ENCODE data around the gene PTGIS. TPM values are rescaled to one million over a fixed set of nuclear protein-coding genes. Genes with fewer than 3 reads are reported as not detected.
"Not testable (repeated sequence)": the region's sequence is repeated elsewhere in the genome, so short reads cannot be mapped to it uniquely, and the experiment has no call there.

PTGIS gene
- total RNA-seq, 2 experiments from 2014 or later = not detected

DNA sequence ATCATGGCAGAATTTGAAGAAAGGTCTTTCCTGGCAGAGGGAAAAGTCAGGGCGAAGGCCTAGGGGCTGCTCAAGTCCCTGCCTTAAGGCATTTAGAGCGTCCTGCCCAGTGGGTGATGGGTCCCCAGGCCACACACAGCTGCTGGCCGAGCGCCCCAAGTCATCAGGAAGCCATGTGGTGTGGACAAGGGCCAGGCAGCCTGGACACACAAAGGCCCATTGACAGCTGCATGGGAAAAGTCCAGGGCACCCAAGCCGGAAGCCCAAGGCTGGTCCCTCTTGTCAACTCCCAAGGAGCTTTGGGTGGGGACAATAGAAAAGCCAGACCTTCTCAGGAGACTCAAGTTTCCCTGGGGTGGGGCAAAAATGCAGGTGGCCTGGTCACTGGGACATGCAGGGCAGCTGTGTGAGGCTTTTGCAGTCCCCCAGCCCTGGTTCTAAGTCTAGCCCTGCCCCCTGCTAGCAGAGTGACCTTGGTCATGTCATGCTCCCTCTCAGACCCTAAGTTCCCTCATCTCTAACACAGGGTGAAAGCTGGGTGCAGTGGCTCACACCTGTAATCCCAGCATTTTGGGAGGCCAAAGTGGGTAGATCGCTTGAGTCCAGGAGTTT, 44.3 kb upstream of the PTGIS start:
- ChIA-PET CTCF (ENCODE audit: unreplicated experiment) (interaction anchor here (0.9 to 1.4 kb wide), 2 partner anchors 275 to 284 kb away, joined by 3 to 4 read pairs; no protein-coding TSS in a partner anchor), POLR2A (interaction anchor here (0.6 to 1.2 kb wide), 2 partner anchors 17 to 183 kb away, joined by 3 to 5 read pairs; no protein-coding TSS in a partner anchor)
- Histone ChIP-seq H3K4me1 (ENCODE audit: insufficient read depth, low read length, poor library complexity, severe bottlenecking) (peaks cover 15% of the 10 kb centered on the region), H3K27ac (ENCODE audit: low read depth, low read length, poor library complexity, severe bottlenecking) (no peak overlapping the region), H3K9me3 (ENCODE audit: low read length) (no peaks in the 10 kb centered on the region), H2AFZ (ENCODE audit: low read length) (no peak overlapping the region; the same call in 1 of the 2 replicates), H3K4me2 (ENCODE audit: low read length) (no peak overlapping the region), H3K36me3 (ENCODE audit: insufficient read depth, low read length) (no peaks in the 10 kb centered on the region), H3K79me2 (ENCODE audit: insufficient read depth, low read depth, low read length) (no peaks in the 10 kb centered on the region), H3K9me2 (ENCODE audit: insufficient read depth, low read length) (no peaks in the 10 kb centered on the region), H3K4me3 (ENCODE audit: low read depth, low read length, poor library complexity, severe bottlenecking) (no peak overlapping the region), H4K20me1 (ENCODE audit: insufficient read depth, low read length) (no peaks in the 10 kb centered on the region)
- DNase-seq (ENCODE audit: low spot score) = no peak
- intact Hi-C loops (cut with micrococcal nuclease; ENCODE audit: unreplicated experiment) = loop anchor here (5.0 kb wide), 1 partner anchor 190 kb away; no protein-coding TSS in a partner anchor
- TF ChIP-seq, protein P1, sequence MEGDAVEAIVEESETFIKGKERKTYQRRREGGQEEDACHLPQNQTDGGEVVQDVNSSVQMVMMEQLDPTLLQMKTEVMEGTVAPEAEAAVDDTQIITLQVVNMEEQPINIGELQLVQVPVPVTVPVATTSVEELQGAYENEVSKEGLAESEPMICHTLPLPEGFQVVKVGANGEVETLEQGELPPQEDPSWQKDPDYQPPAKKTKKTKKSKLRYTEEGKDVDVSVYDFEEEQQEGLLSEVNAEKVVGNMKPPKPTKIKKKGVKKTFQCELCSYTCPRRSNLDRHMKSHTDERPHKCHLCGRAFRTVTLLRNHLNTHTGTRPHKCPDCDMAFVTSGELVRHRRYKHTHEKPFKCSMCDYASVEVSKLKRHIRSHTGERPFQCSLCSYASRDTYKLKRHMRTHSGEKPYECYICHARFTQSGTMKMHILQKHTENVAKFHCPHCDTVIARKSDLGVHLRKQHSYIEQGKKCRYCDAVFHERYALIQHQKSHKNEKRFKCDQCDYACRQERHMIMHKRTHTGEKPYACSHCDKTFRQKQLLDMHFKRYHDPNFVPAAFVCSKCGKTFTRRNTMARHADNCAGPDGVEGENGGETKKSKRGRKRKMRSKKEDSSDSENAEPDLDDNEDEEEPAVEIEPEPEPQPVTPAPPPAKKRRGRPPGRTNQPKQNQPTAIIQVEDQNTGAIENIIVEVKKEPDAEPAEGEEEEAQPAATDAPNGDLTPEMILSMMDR (conservative IDR thresholded peaks at IDR 0.05; ENCODE audit: low read length) = no peak
- no peak for TF ChIP-seq EZH2phosphoT487 (IDR thresholded peaks at IDR 0.05; ENCODE audit: borderline replicate concordance, low read depth, low read length)
- BruUV-seq (replicated peaks) = no TSS peak

DNA sequence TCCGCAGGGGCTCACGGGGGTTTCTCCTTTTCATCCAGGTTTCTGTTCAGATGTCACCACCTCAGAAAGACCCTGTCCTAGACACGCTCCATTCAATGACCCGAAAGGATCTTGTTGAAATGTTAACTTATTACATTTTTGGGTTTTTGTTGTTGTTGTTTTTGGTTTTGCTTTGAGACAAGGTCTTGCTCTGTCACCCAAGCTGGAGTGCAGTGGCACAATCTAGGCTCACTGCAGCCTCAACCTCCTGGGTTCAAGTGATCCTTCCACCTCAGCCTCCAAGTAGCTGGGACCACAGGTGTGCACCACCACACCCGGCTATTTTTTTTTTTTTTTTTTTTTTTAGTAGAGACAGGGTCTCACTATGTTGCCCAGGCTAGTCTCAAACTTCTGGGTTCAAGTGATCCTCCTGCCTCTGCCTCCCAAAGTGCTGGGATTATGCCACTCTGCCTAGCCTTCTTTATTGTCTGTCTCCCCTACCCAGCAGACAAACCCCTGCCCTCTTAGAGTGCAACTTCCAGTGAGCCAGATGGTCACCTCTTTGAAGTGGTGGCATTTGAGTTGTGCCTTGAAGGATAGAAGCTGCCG, 43.7 kb upstream of the PTGIS start:
- not testable (repeated sequence) for H3K36me3 ChIP-seq (ENCODE audit: insufficient read depth, low read length); DNase-seq (ENCODE audit: low spot score); BruUV-seq (replicated peaks); H4K20me1 ChIP-seq (ENCODE audit: insufficient read depth, low read length); H3K79me2 ChIP-seq (ENCODE audit: insufficient read depth, low read depth, low read length); H3K27ac ChIP-seq (ENCODE audit: low read depth, low read length, poor library complexity, severe bottlenecking); H3K9me2 ChIP-seq (ENCODE audit: insufficient read depth, low read length); H3K9me3 ChIP-seq (ENCODE audit: low read length)
- ChIA-PET POLR2A (interaction anchor here (0.6 to 1.2 kb wide), 4 partner anchors 18 to 234 kb away, joined by 3 to 5 read pairs (median 3); no protein-coding TSS in a partner anchor), CTCF (ENCODE audit: unreplicated experiment) (interaction anchor here (0.9 to 1.4 kb wide), 2 partner anchors 275 to 285 kb away, joined by 3 to 4 read pairs; no protein-coding TSS in a partner anchor)
- intact Hi-C loops (cut with micrococcal nuclease; ENCODE audit: unreplicated experiment) = loop anchor here (1.0 to 5.0 kb wide), 7 partner anchors 22 to 317 kb away; no protein-coding TSS in a partner anchor
- peaks cover 15% of the 10 kb centered on the region for H3K4me1 ChIP-seq (ENCODE audit: insufficient read depth, low read length, poor library complexity, severe bottlenecking)
- H3K4me3 ChIP-seq (ENCODE audit: low read depth, low read length, poor library complexity, severe bottlenecking) = peak overlapping the region; percentile 44
- peak overlapping the region; percentile 84 for H2AFZ ChIP-seq (ENCODE audit: low read length)
- peak overlapping the region; percentile 57 for H3K4me2 ChIP-seq (ENCODE audit: low read length)
- TF ChIP-seq, protein P1 (conservative IDR thresholded peaks at IDR 0.05; ENCODE audit: low read length) = peak; percentile 69
